GM18868 (cell line): ENCODE results near the gene DAPK2.
A peak's percentile ranks its signal among the peaks of the same experiment; 100 is the strongest.

Source experiments
- ATAC-seq: cut with Tn5 transposase; IDR thresholded peaks from one replicate; pipeline ENCODE4 v1.9.1; 2021; ENCODE audit warnings: mild to moderate bottlenecking, moderate library complexity; ENCODE audit not compliant: unreplicated experiment

DAPK2 gene

DNA sequence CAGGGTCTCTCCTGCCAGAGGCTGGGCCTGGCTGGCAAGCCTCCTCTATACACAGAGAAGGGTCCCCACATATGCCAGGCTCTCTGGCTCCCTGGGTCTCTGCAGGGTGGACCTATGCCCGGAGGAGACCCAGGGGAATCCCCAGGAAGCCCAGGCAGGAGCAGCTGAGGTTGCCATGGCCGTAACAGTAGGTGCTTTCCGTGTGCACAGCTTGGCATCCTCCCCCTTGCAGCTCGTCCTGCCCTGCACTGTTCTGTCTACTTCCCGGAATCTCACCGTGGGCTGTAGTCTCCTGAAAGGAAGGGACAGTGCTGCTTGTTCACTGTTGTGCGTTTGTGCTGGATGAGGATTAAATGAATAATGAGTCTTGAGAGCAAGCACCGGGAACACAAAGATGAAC, 47.8 kb downstream of the DAPK2 start:
- no peak for ATAC-seq

DNA sequence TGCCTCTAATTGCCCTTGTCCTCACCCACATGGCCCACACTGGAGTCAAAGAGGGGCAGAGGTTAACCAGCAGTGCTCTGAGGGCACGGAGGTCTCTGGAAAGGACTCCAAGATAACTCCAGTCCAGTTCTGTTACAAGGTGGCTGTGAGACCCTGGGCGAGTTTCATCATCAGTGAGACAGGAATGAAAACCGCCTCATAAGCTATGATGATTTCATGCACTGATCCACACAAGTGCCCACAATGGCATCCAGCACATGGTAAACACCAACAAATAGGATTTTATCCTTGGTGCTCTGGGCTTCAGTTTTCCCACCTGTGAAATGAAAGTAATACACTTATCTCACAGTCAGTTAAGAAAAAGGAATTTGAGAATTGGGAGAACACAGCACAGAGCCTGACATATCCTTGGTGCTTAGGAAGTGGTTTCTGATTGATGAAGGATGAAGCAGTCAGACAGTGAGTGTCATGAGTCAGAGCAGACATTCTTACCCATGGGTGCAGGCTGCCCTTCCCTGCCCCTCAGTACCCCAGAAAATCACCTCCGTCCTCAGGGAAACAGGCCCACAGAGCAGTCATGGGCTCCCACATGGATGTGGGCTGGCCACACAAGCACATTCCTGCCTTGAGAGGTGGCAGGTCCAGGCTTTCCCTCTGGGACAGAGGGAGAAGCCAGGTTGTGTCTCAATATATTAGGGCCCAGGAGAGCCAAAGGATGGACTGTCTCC, 48.4 kb downstream of the DAPK2 start:
- ATAC-seq: no peak

DNA sequence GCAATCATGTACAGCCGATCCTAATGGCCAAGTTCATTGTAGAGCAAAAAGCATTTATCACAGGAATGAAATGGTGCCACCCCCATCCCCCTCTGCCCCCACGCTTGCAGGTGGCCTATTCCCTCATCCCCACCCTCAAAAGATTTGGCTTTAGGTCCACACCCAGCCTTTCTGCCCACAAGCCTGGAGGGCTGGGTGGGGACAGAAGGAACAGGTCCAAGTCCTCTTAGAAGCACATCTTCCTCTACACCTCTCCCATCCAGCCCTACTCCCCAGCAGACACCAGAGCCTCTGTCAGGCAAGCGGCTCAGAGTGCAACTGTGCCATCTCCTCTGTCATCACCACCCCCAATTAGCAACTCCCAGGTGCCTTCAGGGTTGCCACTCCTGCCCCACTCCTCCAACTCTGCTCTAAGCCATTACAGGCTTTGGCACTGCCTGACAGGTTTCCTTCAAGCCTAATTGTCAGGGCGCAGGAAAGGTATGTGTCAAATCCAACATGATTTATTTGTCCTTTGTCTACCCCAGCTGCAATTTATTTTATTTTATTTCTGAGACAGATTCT, 49.4 kb downstream of the DAPK2 start:
- ATAC-seq: no peak

DNA sequence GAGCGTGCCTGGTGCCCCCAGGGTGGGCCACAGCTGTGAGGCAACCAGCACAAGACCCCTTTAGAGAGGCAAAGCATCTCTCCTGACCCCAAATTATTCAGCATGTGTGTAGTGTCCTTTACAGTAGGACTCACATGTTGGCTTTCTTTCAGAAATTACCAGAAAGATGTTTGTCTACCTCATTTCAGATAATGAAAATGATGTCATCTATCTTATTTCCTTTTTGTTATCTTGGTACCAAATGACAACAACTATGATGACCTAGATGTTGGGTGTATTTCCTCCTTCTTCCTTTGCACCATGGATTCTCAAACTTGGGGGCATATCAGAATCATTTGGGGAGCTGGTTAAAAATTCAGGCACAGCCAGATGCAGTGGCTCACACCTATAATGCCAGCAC, 50.5 kb downstream of the DAPK2 start:
- ATAC-seq: no peak

DNA sequence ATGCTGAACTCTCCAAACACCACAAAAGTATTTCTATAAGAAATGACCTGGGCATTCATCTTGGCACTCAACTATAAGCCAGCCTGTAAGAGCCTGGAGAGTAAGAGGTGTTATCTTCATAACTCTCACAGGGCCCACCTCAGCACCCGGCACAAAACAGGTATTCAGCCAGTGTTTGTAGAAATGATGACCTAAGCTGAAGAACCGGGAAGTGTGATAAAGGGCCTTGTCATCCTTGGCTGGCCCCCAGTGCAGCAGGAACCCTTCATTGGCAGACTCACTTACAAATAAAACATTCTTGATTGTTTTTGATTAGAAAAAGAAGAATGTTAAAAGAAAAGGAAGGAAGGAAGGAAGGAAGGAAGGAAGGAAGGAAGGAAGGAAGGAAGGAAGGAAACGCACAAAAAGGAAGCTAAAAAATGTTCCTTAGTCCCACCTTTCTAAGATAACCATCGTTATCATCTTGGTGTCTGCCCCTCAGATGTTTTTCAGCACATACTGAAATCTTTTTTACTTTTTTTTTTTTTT, 52.1 kb downstream of the DAPK2 start:
- no peak for ATAC-seq

DNA sequence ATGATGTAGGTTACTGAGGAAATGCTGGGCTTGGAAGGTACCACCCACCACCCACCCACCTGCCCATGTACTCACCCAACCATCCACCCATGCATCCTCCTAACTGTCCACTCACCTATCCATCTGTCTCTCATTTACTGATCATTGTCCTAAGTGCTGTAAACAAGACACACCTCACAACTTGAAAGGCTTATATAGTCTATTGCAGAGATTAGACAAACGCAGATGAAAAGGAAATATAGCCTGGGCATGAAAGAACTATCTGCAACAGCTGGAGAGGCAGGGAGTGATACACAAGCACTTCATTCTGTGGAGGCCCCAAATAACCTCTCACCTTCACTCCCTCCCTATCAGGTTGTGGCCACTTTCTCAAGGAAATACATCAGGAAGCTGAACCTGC, 54.0 kb downstream of the DAPK2 start:
- ATAC-seq: no peak

DNA sequence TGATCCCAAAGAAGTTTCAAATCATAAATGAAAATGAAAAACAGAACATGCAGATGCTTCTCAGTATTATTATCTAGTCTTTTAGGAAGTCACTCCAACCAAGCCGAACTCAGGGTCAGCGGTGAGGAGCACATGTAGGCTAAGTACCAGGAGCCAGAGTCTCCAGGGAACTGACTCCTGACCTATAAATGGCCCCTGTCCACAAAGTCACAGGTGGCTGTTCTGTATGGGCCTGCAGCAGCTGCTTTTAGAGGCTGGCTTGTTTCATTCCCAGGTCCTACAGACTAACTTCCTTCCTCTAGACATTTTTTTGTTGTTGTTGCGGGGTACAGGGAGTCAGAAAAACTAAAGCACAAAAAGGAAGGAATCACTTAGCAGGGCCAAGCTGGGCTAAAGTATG, 54.6 kb downstream of the DAPK2 start:
- ATAC-seq: no peak

DNA sequence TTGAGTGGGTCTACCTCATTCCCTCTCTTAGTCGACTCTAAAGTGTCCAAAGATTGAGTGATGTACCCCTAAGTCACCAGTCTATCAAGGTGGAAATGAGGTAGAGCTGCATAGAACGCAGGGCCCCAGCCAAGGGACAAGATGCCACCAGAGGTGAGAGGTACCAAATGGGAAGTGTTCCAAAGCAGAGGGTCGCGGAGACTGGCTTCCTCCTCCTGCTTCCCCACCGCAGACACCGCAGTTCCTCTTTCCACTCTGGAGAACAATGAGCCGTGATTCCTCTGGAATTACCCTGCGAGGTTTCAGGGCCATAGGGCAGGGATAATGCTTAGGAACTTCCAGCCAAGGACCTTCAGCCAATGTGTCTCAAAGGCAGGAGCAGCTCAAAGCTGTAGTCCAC, 55.8 kb downstream of the DAPK2 start:
- ATAC-seq: no peak

DNA sequence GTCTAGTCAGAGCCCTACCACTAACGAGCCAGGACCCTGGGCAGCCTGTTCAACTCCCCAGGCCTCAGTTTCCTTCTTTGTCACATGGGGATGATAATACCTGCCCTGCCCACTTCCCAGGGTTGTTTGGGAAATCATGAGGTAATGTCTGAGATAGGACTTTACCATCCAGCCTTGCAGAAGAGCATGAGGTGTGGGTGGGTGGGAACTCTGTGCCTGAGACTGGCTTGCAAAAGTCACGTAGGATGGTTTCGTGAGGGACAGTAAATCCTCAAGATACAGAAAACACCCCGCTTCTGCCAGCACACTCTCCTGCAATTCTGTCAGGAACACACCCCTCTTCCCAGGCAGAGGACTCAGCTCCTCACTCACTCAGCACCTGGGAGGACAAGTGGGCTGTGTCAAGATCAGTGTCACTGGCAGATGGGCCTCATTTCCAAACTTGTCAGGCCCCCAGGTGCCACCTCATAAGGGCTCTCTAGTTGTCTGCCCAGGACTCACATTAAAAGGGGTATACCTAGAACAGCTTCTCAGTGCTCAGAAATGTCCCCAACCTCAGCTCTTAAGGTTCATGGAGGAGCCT, 58.4 kb downstream of the DAPK2 start:
- ATAC-seq: no peak

DNA sequence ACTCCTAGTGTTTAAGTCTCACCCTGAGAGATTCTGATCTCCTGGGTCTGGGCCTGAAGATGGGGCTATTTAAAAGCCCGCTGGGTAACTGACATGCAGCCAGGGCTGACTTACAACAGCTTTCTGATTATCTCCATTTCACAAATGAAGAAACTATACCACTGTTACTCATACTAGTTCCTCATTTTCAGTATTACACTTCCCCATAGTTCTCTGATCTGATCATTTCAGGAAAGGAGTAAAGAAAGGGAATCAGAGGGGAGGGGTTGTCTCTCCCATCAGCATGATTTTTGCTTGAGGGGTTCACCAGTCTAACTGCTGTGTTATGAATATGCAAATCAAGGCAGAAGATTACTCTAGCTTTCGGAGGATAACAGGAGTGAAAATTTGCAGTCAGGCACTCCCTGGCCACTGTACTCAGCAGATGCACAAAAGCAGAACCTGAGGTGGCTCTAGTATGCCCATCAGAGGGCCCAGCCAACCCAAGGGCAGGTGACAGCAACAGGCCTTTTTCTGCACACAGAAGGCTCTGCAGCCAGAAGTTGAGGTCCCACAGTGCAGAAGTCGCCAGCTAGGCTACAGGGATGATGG, 59.4 kb downstream of the DAPK2 start:
- ATAC-seq: peak; percentile 71

DNA sequence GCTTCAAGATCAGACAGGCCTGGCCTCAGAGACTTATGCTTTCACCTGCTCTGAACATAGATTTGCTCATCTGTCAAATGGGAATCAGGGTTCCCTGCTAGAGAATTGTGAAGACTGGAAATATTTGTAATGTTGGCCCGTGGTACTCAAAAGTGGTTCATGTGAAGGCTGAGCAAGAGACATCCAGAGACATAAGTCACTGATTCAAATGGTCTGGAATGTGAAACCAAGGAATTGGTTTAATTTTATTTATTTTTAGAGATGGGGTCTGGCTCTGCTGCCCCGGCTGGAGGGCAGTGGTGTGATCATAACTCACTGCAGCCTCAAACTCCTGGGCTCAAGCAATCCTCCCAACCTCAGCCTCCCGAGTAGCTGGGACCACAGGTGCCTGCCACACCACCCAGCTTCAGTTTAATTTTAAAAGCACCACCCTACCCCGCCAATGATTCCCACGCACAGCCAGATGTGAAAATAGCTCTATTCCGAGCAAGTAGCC, 60.1 kb downstream of the DAPK2 start:
- no peak for ATAC-seq

DNA sequence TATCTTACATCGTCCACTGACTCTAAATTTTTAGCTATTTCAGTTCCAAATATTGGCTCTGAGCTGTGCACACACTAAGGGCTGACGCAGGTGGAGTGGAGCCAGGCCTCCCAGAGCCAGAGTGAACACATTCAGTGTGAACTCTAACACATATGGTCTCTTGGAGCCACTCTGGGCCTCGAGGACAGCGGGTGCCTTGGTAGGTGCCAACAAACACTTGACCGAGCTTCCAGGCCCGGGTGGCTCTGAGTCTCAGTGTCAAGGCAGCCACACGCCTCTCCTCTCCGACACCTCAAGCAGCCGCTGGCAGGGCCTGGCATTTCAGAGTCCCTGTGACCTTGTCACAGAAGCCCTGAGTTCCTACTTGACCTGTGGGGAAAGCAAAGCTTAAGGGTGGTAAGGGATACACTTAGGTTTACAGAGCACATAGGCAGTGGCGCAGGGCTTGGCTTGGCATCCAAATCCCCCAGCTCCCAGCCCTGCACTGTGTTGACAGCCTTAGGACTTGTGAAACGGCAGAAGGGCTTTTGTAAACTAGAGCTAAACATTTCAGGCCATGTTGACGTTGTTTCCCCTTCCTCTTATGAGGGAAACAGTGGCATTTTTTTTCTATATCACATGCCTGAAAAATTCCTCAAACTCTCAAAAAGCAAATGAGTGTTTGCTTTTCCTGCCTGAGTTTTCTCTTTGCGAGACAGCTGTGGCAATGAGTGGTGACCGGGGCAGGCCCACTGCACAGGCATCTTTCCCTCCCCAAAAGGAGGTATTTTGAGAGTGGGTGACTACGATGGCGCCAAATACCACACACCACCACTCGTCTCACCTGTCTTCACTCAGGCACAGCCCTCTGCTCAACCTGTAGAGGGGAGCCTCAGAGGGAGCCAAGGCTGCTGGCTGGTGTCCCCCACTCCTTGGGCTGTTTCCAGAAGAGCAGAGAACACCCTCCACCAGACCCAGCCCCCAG, 60.8 kb downstream of the DAPK2 start:
- no peak for ATAC-seq

DNA sequence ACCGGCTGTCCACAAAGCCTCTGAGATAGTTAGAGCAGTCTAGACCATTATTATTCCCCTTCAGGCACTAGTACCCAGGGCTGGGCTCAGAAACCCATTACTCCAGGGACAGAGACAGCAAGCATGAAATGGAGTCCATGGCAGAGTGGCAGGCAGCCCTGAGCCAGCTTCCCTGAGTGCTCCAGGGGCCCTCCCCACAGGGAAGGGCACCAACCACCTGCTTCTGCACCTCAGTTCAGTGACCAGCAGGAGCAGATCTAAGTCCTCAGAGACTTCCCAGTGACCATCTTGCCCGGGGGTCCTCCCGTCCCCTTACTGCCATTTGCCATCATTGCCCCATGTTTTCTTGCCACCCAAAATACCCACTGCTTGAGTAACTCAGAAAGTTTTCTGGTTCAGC, 62.0 kb downstream of the DAPK2 start:
- ATAC-seq: no peak

DNA sequence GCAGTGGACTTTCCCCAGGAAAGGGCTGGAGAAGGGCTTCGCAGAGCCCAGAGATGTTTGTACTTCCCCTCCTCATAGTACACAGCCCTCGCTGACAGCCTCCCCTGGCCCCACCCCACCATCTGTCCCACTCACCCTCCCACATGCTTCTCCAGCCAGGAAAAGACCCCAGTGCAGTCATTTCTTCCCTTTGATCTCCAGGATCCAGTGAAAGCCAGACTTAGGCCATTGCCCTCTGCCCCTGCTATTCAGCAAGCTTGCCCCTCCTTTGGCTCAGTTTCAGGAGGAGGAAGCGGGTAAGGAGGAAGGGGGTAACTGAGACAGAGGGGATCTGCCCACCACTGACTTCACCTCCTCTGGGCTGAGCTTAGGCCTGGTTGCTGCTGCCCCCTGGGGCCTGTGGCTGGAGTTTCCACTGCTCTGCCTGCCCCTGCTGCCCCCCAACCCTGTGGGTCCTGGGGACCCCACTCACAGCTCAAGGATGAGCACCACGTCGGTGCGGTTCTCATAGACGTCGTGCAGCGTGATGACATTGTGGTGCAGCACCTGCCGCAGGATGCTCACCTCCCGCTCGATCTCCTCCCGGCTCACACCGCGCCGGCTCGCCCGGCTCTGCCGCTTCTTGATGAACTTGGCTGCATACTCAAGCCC, 63.1 kb downstream of the DAPK2 start:
- ATAC-seq: no peak

DNA sequence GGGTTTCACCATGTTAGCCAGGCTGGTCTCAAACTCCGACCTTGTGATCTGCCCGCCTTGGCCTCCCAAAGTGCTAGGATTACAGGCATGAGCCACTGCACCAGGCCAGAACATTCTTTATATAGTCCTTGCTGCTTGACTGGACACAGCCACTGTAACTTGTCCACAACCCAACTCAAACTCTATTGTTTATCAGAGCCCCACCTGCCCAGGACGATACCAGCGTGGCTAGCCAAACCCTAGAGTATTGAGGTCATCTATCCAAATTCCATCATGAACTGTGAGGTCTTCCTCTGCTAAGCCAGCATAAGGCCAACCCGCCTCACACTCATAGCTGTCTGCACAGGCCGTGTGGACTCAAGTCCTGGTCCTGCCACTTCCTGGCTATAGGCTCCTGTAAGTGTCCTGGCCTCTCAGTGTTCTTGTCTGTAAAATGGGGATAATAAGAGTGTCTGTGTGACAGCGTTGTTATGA, 63.9 kb downstream of the DAPK2 start:
- no peak for ATAC-seq

DNA sequence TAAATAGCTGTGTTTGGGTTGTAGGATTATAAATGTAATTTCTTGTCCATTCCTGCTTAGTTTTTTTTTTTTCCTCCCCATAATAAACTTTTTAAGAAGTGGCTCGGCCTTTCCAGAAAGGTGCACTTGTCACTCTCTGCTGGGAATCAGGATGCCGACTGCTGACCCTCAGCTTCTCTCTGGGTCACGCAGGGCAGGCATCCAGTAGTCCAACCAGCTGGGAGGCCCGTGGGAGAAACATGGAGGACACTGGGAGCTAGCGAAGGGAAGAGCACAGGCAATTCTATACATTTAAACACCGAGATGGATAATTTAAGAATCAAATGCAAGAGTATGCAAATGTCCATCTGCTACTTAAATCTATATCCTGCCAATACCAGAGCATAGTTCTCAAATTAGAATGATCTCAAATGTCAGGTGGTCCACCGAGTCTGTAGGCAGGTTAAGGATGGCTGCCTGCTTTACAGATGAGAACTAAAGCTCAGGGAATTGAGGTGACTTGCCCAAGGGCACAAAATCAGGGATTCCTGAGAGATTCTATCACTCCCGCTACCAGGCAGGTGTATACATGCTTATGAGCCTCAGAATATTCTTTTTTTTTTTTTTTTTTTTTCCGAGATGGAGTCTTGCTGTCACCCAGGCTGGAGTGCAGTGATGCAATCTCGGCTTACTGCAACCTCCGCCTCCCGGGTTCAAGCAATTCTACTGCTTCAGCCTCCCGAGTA, 64.5 kb downstream of the DAPK2 start:
- ATAC-seq: no peak

DNA sequence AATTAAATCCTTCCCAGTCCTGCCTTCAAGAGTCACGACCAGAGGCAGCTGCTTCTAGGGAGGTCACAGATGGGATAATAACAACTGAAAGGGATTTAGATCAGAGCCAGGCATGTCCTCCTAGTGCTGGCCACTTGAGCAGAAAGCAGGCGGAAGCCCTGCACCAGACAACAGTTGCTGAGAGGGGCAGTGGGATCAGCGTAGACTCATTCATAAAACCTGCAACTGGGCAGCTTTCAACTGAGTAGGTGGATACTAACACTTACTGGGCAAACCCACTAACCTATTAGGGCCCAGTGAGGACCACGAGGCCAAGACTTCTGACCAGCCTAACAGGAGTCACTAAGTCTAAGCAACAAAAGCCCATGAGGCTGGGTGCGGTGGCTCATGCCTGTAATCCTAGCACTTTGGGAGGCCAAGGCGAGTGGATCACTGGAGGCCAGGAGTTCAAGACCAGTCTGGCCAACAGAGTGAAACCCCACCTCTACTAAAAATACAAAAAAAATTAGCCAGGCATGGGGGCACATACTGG, 67.0 kb downstream of the DAPK2 start:
- no peak for ATAC-seq

DNA sequence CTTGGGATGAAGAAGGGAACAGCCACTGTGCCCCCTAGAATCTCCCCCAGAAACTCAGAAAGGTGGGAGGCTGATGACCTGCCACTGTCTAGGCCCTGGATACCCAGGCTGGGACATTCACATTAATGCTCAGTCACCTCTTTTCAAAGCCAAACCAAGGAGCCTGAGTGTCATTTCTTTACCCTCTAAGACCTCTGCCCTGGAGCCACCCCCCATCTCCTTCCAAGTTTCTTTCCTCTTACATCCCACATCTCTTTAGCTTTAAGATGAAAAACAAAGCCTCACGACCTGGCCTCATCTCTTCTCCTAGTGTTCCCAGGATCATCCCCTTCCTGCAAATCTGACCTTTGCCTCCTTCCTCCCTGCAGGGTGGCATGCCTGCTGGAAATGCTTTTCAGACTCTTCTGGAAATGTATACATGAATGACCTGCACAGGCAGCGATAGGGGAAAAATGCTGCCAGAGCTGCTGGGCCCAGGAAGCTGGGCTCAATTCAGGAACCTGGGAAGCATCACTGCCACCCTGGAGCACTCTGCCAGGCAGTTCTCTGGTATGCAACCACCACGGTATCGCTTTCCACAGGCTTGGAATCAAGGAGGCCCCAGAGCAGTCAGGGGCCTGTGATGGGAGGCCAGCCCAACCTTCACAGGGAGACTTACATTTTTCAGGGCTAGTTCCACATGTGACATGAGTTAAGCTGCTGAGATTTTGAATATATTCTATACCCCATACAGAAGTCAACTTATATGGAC, 67.6 kb downstream of the DAPK2 start:
- ATAC-seq: no peak
